Peyer's patch (tissue), 4 donors: ENCODE results near the gene KDM8. TPM values are rescaled to one million over a fixed set of nuclear protein-coding genes. Genes with fewer than 3 reads are reported as not detected.
"Not testable (repeated sequence)": the region's sequence is repeated elsewhere in the genome, so short reads cannot be mapped to it uniquely, and the experiment has no call there.

Experiments
- DNase-seq, 3 donors: peaks; one replicate each; pipeline ENCODE4 v3.0.0-alpha.2; 2017 to 2019
- H3K27ac ChIP-seq, 4 donors: fragments of 200-600 bp; sonication (generic); one replicate each; pipeline ENCODE4 v1.5.1; 2016 to 2019
- H3K27me3 ChIP-seq, 2 donors: fragments of 200-600 bp; sonication (generic); one replicate each; pipeline ENCODE4 v1.5.1; 2019
- H3K36me3 ChIP-seq, 3 donors: fragments of 200-600 bp; sonication (generic); one replicate each; pipeline ENCODE4 v1.5.1; 2016 to 2019
- H3K4me1 ChIP-seq, 4 donors: fragments of 200-600 bp; sonication (generic); one replicate each; pipeline ENCODE4 v1.5.1; 2016 to 2019
- H3K4me3 ChIP-seq, 4 donors: fragments of 200-600 bp; sonication (generic); 1 replicate in 3 of 4; 2 replicates in 1 of 4; pipeline ENCODE4 v1.5.1; 2016 to 2019; ENCODE audit warnings: mild to moderate bottlenecking in 1 of 4
- H3K9me3 ChIP-seq, 4 donors: fragments of 200-600 bp; sonication (generic); one replicate each; pipeline ENCODE4 v1.5.1; 2016 to 2019; ENCODE audit warnings: mild to moderate bottlenecking in 1 of 4
- POLR2A ChIP-seq, 2 donors: fragments of 450-650 bp; IDR thresholded peaks; one replicate each; pipeline ENCODE4 v1.5.1; 2017; ENCODE audit warnings: antibody characterized with exemption in 2 of 2, mild to moderate bottlenecking in 2 of 2, moderate library complexity in 2 of 2
- total RNA-seq, 4 donors: library from RNA; depleted of rRNA; stranded (reverse); fragments of >200 nt; gene quantifications; one replicate each; pipeline ENCODE4 v1.1.0, GENCODE V29; 2016
- TF ChIP-seq, protein P1 (sequence below), 6 experiments: fragments of 450-650 bp in 4 of 6; fragments of 200-600 bp in 2 of 6; sonication (generic) in 1 of 6; IDR thresholded peaks; one replicate each; pipeline ENCODE4 v1.5.1; 2017 to 2019; ENCODE audit warnings: antibody characterized with exemption in 6 of 6, mild to moderate bottlenecking in 3 of 6, moderate library complexity in 1 of 6

KDM8 gene
- total RNA-seq, 4 donors from 2014 or later, result 22.3 to 130 (median 40.9) TPM

DNA sequence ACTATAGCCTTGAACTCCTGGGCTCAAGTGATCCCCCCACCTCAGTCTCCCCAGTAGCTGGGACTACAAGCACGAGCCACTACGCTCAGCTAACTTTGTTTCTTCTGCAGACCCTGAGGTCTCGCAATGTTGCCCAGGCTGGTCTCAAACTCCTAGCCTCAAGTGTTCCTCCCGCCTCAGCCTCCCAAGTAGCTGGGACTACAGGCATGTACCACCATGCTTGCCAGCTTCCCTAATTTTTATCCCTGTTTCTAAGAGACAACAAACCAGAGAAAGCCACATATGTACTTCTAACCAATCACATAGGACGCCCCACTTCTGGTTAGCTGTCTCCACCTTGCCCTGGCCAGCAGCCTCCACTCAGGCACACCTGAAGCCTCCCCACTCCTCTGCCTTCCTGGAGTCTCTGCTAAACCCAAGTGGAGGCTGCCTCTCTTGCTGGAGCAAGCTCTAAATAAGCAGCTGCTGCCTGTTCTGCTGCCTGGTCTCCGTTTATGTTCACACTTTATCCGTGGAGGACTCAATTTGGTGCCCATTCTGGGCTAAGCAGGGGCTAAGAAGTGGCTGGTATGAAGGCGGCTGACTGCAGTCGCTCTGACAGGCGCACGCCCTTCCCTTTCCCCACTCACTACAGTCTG lies 40.5 kb downstream of the KDM8 start:
- H3K27ac ChIP-seq, result peak overlapping the region; percentile 51 to 78 (median 71)
- peak in 1 of 3 donors; percentile 40 for DNase-seq
- no peak overlapping the region for H3K4me3 ChIP-seq
- H3K27me3 ChIP-seq, result no peaks in the 10 kb centered on the region
- TF ChIP-seq, protein P1, sequence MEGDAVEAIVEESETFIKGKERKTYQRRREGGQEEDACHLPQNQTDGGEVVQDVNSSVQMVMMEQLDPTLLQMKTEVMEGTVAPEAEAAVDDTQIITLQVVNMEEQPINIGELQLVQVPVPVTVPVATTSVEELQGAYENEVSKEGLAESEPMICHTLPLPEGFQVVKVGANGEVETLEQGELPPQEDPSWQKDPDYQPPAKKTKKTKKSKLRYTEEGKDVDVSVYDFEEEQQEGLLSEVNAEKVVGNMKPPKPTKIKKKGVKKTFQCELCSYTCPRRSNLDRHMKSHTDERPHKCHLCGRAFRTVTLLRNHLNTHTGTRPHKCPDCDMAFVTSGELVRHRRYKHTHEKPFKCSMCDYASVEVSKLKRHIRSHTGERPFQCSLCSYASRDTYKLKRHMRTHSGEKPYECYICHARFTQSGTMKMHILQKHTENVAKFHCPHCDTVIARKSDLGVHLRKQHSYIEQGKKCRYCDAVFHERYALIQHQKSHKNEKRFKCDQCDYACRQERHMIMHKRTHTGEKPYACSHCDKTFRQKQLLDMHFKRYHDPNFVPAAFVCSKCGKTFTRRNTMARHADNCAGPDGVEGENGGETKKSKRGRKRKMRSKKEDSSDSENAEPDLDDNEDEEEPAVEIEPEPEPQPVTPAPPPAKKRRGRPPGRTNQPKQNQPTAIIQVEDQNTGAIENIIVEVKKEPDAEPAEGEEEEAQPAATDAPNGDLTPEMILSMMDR (IDR thresholded peaks at IDR 0.05), result no peak
- no peak for TF ChIP-seq POLR2A (IDR thresholded peaks at IDR 0.05)
- peaks cover 0 to 48% (median 5%) of the 10 kb centered on the region in 4 donors for H3K4me1 ChIP-seq
- no peaks in the 10 kb centered on the region for H3K9me3 ChIP-seq
- no peaks in the 10 kb centered on the region for H3K36me3 ChIP-seq

DNA sequence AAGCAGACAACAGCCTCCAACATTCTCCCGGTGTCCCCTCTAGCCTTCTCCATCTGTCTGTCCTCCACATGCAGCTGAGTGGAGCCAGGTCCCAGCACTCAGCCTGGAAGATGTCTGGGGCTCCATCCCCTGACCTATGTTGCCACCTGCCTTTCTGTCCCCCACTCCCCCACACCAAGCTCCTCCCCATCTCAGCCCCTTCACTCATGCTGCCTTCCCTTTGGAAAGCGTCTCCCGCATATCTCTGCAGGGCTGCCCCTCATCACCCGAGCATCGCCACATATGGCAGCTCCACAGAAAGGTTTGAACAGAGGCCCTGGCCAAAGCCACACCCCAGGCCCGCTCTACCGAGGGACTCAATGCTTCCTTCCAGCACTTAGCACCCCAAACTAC lies 41.0 kb downstream of the KDM8 start:
- no peak overlapping the region for H3K4me3 ChIP-seq
- H3K27me3 ChIP-seq, result no peaks in the 10 kb centered on the region
- peak in 1 of 3 donors; percentile 31 for DNase-seq
- no peaks in the 10 kb centered on the region for H3K9me3 ChIP-seq
- TF ChIP-seq, protein P1 (IDR thresholded peaks at IDR 0.05), result no peak
- no peak for TF ChIP-seq POLR2A (IDR thresholded peaks at IDR 0.05)
- no peaks in the 10 kb centered on the region for H3K36me3 ChIP-seq
- peaks cover 0 to 48% (median 5%) of the 10 kb centered on the region in 4 donors for H3K4me1 ChIP-seq
- peak overlapping the region; percentile 51 to 78 (median 71) for H3K27ac ChIP-seq

DNA sequence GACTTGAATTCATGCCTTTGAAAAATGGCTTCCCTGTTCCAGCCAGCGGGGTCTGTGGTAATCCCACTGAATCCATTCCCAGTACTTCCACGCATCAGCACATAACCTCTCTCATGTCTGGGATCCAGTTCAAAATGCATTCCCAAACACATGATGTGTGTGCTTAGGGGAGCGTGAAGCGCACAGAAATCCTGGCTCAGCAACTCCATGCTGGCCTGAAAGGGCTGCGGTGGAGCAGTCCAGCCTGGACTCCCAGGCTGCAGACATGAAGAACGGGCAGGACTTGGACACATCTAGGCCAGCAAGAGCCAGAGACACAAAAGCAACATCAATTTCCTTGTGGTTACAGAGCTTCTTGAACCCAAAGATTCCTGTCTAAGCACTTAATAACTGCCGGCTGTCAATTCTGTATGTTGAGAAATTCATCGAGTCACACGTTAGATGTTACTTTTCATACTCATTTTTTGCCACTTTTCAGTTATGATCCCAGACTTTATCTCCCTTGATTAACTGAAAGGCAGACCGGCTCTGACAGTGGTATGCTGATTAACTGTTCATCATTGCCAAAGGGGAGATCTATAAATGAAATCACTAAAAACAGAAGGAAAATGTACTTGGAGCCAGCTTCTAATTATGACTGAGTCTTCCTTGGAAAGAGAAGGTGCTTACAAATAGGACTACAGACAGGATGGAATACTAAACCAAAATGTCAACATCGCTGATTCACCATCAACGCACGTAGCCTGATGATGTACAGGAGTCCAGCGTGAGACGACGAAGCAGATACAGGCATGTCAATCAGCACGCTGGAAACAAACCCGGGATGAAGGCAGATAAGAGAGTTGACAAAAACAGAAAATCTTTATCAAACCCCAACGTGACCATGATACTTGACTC lies 42.2 kb downstream of the KDM8 start:
- TF ChIP-seq POLR2A (IDR thresholded peaks at IDR 0.05), result no peak
- TF ChIP-seq, protein P1 (IDR thresholded peaks at IDR 0.05), result no peak
- Histone ChIP-seq H3K4me1 (peaks cover 0 to 48% (median 5%) of the 10 kb centered on the region in 4 donors), H3K9me3 (no peaks in the 10 kb centered on the region), H3K27me3 (no peaks in the 10 kb centered on the region), H3K27ac (peak overlapping the region; percentile 27 to 78 (median 64)), H3K4me3 (no peak overlapping the region), H3K36me3 (no peaks in the 10 kb centered on the region)
- DNase-seq, result peak in 2 of 3 donors; percentile 16 to 59

DNA sequence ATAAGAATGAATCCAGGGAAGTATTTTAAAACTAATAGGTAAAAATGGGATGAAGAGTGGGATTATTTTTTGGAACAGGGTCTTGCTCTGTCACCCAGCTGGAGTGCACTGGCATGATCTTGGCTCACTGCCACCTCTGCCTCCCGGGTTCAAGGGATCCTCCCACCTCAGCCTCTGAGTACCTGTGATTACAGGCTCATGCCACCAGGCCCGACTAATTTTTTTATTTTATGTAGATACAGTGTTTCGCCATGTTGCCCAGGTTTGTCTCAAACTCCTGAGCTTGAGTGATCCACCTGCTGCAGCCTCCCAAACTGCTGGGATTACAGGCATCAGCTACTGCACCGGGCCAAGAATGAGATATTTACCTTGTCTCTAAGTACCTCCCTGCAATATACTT lies 43.1 kb downstream of the KDM8 start:
- Histone ChIP-seq H3K9me3 (no peaks in the 10 kb centered on the region), H3K4me1 (peaks cover 0 to 40% (median 1%) of the 10 kb centered on the region in 4 donors), H3K36me3 (no peaks in the 10 kb centered on the region), H3K27me3 (no peaks in the 10 kb centered on the region), H3K27ac (peak overlapping the region in 2 of 4 donors; percentile 78), H3K4me3 (no peak overlapping the region)
- TF ChIP-seq, protein P1 (IDR thresholded peaks at IDR 0.05), result no peak
- no peak for TF ChIP-seq POLR2A (IDR thresholded peaks at IDR 0.05)
- DNase-seq, result peak in 2 of 3 donors; percentile 14 to 41

DNA sequence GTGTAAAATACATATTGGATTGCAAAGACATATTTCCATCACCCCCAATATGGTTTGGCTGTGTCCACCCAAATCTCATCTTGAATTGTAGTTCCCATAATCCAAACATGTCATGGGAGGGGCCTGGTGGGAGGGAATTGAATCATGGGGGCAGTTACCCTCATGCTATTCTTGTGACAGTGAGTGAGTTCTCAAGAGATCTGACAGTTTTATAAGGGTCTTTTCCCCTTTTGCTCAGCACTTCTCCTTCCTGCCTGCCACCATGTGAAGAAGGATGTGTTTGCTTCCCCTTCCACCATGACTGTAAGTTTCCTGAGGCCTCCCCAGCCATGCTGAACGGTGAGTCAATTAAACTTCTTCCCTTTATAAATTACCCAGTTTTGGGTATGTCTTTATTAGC lies 43.8 kb downstream of the KDM8 start:
- H3K27me3 ChIP-seq, H3K36me3 ChIP-seq, H3K9me3 ChIP-seq, H3K4me3 ChIP-seq: not testable (repeated sequence)
- Histone ChIP-seq H3K27ac (peak overlapping the region in 2 of 4 donors; percentile 27 to 78), H3K4me1 (peaks cover 0 to 34% (median 0%) of the 10 kb centered on the region in 4 donors)
- peak in 1 of 3 donors; percentile 12 for DNase-seq

DNA sequence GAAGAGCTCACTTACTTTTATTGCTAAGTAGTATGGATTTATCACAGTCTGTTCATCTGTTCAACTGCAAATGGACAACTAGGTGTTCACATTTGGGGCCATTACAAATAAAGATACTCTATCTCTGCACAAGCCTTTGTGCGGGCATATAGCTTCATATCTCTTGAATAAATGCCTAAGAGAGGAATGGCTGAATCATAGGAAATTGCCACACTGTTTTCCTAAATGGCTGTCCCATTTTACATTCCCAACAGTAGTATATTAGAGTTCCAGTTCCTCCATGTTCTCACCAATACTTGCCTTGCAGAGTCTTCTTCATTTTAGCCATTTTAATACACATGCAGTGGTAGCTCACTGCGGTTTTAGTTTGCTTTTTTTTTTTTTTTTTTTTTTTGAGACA lies 44.7 kb downstream of the KDM8 start:
- H3K36me3 ChIP-seq, result no peaks in the 10 kb centered on the region
- H3K4me3 ChIP-seq, result no peak overlapping the region
- no peak overlapping the region for H3K27ac ChIP-seq
- H3K4me1 ChIP-seq, result peaks cover 0 to 24% (median under 1%) of the 10 kb centered on the region in 4 donors
- DNase-seq, result no peak
- no peaks in the 10 kb centered on the region for H3K27me3 ChIP-seq
- TF ChIP-seq POLR2A (IDR thresholded peaks at IDR 0.05), result no peak
- TF ChIP-seq, protein P1 (IDR thresholded peaks at IDR 0.05), result no peak
- no peaks in the 10 kb centered on the region for H3K9me3 ChIP-seq

DNA sequence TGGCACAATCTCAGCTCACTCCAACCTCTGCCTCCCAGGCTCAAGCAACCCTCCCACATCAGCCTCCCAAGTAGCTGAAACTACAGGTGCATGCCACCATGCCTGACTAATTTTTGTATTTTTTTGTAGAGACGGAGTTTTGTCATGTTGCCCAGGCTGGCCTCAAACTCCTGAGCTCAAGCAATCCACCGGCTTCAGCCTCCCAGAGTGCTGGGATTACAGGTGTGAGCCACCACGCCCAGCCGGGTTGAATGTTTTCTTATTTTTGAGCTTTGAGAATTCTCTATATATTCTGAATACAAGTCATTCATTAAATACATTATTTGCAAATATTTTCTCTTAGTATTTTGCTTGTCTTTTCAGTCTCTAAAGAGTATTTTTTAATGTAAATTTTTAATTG lies 45.6 kb downstream of the KDM8 start:
- H3K27me3 ChIP-seq, H3K4me3 ChIP-seq, H3K9me3 ChIP-seq, H3K36me3 ChIP-seq, H3K27ac ChIP-seq: not testable (repeated sequence)
- peak in 1 of 3 donors; percentile 11 for DNase-seq
- peaks cover 0 to 21% (median 2%) of the 10 kb centered on the region in 4 donors for H3K4me1 ChIP-seq
